HG03039 (cell line): ENCODE results near the gene LRRC42.
"Not testable (repeated sequence)": the region's sequence is repeated elsewhere in the genome, so short reads cannot be mapped to it uniquely, and the experiment has no call there.

ENCODE experiments used
- ATAC-seq: cut with Tn5 transposase; IDR thresholded peaks from one replicate; pipeline ENCODE4 v1.9.1; 2021; ENCODE audit warnings: mild to moderate bottlenecking, moderate library complexity; ENCODE audit not compliant: unreplicated experiment

The LRRC42 gene

DNA sequence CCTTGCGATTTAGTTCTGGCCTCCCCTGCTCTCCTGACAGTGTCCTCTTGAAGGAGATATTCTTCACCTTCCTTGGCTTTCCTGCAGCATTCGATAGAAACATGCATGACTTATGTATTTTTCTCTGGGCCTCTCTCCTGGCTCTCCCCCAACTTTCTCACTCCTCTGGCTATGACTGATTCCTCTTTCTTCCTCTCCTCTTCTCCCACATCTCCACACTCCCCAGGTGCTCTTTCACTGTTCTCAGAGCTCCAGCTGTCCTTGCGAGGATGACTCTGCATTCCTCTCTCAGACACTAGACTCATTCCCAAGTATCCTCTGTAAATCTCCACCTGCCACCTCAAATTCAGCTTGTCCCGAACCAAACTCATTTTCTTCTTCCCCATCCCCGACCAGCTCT lies 18.0 kb downstream of the LRRC42 start:
- no peak for ATAC-seq

DNA sequence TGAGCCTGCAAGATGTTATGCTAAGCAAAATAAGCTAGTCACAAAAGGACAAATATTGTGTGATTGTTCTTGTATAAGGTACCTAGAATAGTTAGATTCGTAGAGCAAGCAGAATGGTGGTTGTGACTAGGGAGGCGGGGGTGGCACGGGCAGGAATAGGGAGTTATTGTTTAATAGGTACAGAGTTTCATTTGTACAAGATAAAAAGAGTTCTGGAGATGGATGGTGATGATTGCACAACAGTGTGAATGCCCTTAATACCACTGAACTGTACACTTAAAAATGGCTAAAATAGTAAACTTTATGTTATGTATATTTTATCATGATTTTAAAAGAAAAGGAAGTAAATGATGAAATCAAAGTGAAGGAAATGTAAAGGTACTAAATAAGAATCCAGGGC lies 20.6 kb downstream of the LRRC42 start:
- ATAC-seq, result no peak

DNA sequence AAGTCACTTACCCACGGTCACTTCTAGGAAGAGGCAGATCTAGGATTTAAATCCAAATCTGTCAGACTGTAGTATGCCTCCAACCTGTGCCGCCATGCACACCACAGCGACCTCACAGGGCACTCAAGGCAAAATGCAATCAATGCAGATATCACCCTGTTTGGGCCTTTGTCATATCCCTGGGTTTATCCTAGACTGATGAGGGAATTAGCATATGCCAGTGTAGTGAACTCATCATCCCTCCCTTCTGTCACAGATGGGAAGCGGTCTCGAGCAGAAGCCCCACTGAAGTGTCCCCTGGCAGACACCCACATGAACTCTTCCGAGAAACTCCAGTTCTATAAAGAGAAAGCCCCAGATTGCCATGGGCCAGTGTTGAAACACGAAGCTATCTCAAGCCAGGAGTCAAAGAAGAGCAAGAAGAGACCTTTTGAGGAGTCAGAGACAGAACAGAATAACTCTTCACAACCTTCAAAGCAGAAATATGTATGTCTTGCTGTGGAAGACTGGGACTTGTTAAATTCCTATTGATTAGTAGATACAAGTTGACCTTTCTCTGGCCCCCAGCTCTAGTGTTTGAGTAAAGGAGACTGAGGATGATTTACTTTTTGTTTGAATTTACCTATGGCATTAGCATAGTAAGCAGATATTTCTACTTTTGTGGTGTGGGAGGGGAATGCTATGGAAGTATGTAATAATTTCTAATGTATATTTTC lies 21.4 kb downstream of the LRRC42 start:
- ATAC-seq, result no peak

DNA sequence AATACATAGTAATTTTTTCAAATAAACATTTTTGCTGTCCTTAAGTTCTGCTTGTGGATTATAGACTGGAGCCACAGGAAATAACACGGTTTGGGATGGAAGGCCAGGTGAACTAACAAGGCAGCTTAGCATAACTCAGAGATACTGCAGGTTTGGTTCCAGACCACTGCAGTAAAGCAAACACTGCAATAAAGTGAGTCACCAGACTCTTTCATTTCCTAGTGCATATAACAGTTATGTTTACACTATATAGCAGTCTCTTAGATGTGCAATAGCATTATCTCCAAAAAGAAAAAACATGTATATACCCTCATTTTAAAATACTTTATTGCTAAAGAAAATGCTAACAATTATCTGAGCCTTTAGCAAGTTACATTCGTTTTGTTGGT lies 22.0 kb downstream of the LRRC42 start:
- no peak for ATAC-seq

DNA sequence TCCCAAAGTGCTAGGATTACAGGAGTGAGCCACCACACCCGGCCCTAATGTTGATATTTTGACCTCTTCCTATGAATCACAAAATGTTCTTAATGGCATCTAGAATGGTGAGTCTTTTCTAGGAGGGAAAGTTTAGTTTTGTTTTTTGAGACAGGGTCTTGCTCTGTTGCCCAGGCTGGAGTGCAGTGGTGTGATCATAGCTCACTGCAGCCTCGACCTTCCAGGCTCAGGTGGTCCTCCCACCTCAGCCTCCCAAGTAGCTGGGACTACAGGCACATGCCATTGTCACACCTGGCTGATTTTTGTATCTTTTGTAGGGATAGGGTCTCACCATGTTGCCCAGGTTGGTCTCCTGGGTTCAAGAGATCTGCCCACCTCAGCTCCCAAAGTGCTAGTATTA lies 23.2 kb downstream of the LRRC42 start:
- not testable (repeated sequence) for ATAC-seq

DNA sequence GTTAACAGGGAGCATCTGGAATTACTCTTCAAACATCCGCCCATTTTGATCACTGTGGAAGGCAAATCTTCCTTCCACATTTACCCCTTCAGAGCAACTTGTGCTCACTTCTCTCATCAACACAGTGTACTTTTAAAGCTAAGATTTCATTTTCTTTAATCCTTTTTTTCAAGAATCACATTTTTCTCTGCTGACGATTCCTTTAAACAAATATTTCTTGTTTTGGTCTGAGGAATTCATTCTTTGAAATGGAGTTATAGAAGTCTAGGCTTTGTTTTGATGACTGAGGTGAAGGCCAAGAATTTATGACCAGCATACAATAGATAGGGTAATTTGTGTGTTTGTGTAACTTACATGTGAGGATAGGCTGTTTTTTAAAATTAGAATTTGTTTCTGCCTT lies 25.6 kb downstream of the LRRC42 start:
- ATAC-seq, result no peak

DNA sequence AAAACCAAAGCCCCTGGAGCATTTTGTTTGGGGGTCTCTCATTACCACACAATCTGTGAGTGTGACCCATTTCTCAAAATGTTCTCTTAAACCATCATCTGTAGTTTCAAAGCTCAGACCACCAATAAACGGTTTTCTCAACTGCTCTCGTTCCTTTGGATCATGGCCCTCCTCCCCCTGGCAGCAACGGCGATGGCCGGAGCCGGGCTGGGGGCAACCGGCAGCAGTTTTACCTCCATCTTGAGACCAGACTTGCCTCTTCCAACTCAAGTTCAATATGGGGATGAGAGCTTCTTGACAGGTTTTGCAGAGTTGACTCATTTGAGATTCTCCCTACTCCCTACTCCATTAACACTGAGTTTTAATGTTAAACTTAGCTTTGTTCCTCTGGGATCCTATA lies 29.7 kb downstream of the LRRC42 start:
- no peak for ATAC-seq

DNA sequence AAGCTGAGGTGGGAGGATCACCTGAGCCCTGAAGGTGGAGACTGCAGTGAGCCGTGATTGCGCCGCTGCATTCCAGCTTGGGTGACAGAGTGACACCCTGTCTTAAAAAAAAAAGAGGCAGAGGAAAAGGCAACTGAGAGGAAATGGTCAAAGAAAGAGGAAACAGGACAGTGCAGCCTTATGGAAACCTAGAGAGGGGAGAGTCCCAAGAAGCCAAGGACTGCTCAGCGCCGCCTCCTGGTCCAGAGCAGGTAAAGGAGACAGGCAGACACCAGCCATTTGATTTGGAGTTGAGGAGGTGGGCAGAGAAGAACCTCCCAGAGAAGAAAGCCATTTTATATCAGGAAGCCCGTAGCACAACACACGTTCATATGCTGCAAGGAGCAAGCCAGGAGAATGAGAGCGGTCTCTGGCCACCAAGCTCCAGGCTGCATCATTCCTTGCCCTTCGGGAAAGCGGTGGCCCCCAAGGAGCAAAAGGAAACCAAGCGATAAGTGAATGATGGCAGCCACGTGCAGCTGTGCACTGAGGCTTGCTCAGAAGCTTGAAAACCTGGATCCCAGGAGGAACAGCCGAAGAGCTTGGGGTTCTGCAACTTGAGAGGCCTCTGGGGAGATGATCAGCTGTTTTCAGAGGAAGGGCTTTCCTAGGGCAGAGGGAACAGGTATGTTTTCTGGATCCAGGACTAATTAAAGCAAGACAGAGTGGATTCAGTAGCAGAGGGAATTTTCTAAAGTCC lies 33.7 kb downstream of the LRRC42 start:
- no peak for ATAC-seq

DNA sequence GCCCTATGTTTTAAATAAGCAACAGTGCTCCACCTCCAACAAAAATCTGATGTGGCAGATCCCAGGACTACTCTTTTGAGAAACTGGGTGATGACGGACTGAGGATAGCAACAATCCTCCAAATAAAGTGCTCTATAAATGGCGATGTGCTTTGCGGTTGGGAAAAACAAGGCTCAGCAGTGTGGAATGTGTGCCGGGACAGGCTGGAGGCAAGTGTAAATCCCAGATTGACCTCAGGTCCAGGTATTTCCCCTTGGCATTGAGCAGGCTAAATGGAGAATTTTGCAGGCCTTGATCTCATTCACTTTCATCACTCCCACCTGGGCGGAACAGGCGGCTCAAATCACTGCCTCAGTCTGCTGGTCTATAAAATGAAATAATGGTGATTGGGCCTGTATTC lies 35.1 kb downstream of the LRRC42 start:
- ATAC-seq, result no peak

DNA sequence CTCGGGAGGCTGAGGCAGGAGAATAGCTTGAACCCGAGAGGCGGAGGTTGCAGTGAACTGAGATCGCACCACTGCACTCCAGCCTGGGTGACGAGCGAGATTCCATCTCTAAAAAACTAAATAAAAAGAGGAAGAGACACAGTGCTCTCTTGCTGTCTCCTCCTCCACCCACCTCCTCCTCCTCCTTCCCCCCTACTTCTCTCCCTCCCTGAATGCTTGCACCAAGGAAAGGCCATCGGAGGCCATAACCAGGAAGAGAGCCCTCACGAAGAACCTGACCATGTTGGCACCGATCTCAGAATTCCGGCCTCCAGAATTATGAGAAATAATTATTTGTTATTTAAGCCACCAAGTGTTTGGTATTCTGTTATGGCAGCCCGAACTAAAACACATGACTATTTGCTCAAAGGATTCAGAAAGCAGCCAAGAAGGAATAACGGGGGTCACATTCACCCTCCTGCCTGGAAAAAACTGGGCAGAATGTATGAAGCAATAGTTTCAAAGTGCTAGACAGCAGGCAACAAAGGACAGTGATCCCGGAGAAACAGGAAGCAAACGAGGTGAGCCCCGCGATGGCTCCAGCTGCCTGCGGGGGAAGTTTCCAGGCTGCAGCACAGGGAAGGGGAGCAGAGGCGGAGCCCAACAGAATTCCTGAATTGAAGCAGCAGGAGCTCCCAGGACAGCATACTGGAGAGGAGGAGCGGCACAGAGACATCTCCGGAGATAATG lies 36.0 kb downstream of the LRRC42 start:
- no peak for ATAC-seq

DNA sequence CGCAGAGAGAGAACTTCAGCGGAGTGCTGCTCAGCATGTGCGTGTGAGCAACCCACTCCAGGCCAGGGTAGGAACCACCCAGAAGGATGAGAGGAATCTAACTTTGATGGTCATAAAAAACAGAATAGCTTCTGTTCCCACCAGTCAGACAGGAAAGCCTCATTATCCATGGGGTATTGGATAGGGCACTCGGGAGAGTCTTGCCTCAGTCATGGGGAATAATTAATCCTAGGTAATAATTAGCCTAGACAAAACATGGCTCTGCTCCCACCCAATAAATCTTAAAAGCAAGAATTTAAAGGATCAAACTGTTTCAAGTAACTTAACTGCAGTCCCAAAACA lies 36.6 kb downstream of the LRRC42 start:
- ATAC-seq, result no peak

DNA sequence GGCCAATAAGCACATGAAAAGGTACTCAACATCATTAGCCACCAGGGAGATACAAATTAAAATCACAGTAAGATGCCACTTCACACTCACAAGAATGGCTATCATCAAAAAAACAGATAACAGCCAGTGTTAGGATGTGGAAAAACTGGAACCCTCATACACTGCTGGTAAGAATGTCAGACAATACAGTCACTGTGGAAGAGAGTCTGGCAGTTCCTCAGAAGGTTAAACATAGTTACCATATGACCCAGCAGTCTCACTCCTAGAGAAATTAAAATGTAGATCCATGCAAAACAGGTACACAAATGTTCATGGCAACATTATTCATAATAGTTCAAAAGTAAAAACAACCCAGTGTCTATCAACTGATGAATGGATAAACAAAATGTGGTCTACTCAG lies 38.6 kb downstream of the LRRC42 start:
- no peak for ATAC-seq

DNA sequence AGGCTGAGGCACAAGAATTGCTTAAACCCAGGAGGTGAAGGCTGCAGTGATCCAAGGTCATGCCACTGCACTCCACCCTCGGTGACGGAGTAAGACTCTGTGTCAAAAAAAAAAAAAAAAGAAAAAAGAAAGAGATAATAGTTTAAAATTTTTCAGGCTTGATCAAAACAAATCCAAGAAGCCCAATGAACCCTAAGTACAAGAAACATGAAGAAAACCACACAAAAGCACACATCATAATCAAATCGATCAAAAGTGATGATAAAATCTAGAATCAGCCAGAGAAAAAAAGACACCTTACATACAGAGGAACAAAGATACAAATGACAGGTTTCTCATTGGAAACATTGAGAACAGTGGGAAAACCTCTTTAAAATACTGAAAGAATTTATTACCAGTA lies 40.3 kb downstream of the LRRC42 start:
- no peak for ATAC-seq

DNA sequence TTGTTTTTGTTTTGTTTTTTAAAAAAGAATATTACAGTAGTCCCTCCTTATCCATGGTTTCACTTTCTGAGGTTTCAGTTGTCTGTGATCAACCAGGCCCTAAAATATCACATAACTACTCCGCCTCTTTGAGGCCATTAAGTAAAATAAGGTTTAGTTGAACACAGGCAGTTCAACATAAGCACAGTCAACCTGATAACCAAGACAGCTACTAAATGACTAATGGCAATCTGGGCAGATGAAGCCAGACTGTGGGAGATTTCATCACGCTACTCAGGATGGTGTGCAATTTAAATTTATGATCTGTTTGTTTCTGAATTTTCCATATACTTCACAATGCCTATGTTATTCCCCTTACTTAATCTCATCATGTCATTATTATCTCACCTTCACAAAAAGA lies 41.7 kb downstream of the LRRC42 start:
- ATAC-seq, result no peak

DNA sequence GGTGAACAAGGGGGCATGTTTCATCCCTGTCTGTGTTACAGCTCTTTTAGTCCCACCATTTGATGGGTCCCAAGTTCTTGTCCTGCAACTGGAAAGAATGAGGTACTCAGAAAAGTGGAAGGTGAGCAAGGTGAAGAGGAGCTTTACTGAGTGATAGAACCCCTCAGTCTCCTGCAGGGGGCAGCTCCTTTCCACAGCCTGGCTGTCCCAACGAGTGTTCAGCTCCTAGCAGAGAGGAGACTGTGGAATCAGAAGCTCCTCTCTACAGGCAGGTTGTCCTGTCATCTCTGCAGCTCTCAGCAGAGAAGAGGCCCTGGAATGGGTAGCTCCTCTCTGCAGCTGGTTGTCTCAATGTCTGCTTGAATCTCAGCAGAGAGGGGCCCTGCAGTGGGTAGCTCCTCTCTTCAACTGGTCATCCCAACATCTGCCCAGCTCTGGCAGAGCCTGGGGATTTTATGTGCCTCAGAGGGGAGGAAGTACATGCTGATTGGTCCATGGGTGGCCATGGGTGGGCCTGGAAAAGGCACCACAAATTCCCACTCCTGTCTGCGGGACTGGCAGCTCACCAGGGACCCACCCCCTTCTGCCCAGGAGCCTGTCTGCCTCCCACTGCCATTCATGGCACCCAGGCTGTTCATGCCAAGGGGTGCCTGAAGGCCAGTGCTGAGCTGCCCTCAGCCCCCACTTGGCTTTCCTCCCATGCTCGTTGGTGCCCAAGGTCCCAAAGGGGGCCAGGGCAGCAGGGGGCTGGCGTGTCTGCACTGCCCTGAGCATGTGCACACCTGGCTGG lies 46.1 kb downstream of the LRRC42 start:
- ATAC-seq, result no peak

DNA sequence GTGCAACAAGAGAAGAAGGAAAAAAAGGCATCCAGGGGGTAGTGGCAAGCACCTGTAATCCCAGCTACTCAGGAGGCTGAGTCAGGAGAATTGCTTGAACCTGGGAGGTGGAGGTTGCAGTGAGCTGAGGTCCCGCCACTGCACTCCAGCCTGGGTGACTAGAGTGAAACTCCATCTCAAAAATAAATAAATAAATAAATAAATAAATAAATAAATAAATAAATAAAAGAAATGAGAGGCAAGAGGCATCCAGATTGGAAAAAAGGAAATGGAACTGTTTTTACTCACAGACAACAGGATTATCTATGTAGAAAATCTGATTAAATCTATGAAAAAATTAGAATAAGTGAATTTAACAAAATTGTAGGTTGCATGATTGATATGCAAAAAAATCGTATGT lies 48.4 kb downstream of the LRRC42 start:
- not testable (repeated sequence) for ATAC-seq

DNA sequence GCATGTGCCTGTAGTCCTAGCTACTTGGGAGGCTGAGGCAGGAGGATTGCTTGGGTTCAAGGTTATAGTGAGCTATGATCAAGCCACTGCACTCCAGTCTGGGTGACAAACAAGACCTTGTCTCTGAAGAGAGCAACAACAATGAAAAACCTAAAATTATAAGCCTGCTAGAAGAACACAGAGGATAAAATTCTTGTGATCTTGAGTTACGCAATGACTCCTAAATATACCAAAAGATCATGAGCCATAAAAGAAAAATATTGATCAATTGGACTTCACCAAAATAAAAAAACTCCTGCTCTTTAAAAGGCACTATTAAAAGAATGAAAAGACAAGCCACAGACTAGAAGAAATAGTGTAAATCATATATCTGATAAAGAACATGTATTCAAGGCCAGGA lies 49.5 kb downstream of the LRRC42 start:
- no peak for ATAC-seq

DNA sequence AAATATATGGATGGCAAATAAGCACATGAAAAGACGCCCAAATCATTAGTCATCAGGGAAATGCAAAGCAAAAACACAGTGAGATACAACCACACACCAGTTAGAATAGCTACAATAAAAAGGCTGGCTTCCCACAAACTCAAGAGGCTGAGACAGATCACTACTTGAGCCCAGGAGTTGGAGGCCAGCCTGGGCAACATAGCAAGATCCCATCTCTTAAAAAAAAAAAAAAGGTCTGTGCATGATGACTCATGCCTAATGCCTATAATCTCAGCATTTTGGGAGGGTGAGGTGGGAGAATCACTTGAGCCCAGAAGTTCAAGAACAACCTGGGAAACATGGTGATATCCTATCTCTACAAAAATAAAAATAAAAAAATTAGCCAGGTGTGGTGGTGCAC lies 52.1 kb downstream of the LRRC42 start:
- ATAC-seq, result no peak

DNA sequence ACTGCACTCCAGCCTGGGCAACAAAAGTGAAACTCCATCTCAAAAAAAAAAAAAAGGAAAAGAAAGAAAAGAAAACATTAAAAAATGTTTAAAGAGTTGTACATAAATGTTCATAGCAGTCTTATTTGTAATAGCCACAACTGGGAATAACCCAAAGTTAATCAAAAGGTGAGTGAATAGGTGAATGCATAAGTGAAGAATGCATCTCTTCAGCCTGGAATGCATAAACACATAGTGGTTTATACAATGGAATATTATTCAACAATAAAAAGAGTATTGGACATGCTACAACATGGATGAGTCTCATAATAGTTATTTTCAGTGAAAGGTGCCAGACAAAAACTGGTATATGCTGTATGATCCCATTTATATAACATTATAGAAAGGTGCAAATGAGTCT lies 53.8 kb downstream of the LRRC42 start:
- ATAC-seq, result no peak

DNA sequence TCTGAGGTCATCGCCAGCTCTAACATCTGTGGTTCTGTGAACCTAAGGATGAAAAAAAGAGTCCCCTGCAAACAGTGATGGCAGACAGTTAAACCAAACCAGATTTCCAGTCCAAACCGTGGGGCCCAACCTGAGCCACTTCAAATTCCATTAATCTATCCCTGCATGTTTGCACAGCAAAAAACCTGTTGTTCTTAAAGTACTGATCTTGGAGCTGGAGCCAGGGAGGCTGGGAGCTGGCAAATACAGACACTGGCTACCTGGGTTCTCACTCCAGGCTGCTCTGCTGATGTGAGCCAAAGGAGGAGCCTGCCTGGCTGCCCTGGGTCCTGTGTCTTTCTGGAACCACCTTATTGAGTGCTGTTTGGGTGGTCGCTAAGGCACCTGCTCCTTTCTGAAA lies 55.4 kb downstream of the LRRC42 start:
- no peak for ATAC-seq

DNA sequence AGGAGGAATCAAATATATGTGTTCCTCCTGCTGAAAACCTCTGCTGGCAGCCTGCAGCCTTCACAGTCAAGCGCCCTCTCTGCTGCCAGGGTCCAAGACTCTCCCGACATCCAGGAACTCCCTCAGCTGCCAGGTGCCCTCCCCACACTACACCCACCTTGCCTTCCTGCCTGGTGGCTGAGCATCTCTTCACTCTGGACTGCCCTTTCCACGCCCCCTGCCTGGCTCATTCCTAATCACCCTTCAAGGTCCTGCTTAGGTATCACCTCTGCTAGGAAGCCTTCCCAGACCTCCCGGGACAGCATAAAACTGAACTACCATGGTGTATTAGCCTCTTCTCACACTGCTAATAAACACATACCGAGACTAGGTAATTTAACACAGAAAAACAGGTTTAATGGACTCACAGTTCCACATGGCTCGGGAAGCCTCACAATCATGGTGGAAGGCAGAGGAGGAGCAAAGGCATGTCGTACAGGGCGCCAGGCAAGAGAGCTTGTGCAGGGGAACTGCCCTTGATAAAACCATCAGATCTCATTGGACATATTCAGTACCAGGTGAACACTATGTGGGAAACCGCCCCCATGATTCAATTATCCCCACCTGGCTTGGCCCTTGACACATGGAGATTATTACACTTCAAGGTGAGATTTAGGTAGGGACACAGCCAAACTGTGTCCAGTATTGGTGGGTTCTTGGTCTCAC lies 56.5 kb downstream of the LRRC42 start:
- ATAC-seq, result no peak
